NCI-H1092 (cell line): Measurements from ENCODE around the gene EMC9.

Experiments used
- DNase-seq: peaks from one replicate; lab custom pipeline; 2025; lab: John Stamatoyannopoulos, UW

EMC9 gene

GRCh38 chr14:24149302-24149969 is 8.0 kb upstream of the EMC9 start:
- DNase-seq: no peak

- DNase-seq: no peak
These were observed 6.5 kb upstream of the EMC9 start for GRCh38 chr14:24147761-24148428.

- DNase-seq: peak; percentile 99
These were observed 5.8 kb upstream of the EMC9 start, which contains the start of gene RNF31 for GRCh38 chr14:24146978-24147760. TSS of gene RNF31 (plus strand) at chr14:24147498. CDS start at chr14:24147699, 201 bp downstream.

- DNase-seq: peak; percentile 98
These were observed 5.1 kb upstream of the EMC9 start, which contains the start of gene PSME2 for GRCh38 chr14:24146453-24146977. TSS of gene PSME2 (minus strand) at chr14:24146610. CDS start at chr14:24146581, 29 bp downstream.

GRCh38 chr14:24145690-24146452 is 4.5 kb upstream of the EMC9 start:
- DNase-seq: no peak

- DNase-seq: no peak
These were observed 3.8 kb upstream of the EMC9 start for GRCh38 chr14:24145219-24145618.

- DNase-seq: no peak
These were observed 3.1 kb upstream of the EMC9 start for GRCh38 chr14:24144451-24144850.

- no peak for DNase-seq
These were observed 2.1 kb upstream of the EMC9 start for GRCh38 chr14:24143511-24143910.

- DNase-seq: no peak
These were observed 2.0 kb downstream of the EMC9 start for GRCh38 chr14:24139272-24139934.

- DNase-seq: no peak
These were observed 2.8 kb downstream of the EMC9 start for GRCh38 chr14:24138396-24139271.

GRCh38 chr14:24137529-24138395 is 3.6 kb downstream of the EMC9 start:
- no peak for DNase-seq

GRCh38 chr14:24136684-24137528 is 4.5 kb downstream of the EMC9 start:
- DNase-seq: no peak

GRCh38 chr14:24135834-24136683 is 5.3 kb downstream of the EMC9 start, which contains the start of gene PSME1:
TSS of gene PSME1 (plus strand) at chr14:24136194. CDS start at chr14:24136263, 69 bp downstream.
- DNase-seq: peak; percentile 93

GRCh38 chr14:24135584-24135833 is 5.9 kb downstream of the EMC9 start:
- DNase-seq: no peak

- no peak for DNase-seq
These were observed 7.7 kb downstream of the EMC9 start for GRCh38 chr14:24133735-24134134.

- no peak for DNase-seq
These were observed 8.4 kb downstream of the EMC9 start for GRCh38 chr14:24132976-24133375.

GRCh38 chr14:24132061-24132685 is 9.2 kb downstream of the EMC9 start:
- DNase-seq: no peak
